Activated CD4-positive, alpha-beta T cell treated with anti-CD3 and anti-CD28 coated beads, Interleukin-2, Interleukin-6, amounts not matched to agents 100 ng/mL and 50 ng/mL, durations not matched to agents 16 hours and 8 hours (primary cell): Measurements from ENCODE around the gene AFF3.

Experiments
- DNase-seq: peaks from one replicate; pipeline ENCODE4 v3.0.0-alpha.2; 2020

The AFF3 gene

GRCh38 chr2:99918389-99918788 lies 224.0 kb downstream of the AFF3 start:
- no peak for DNase-seq

GRCh38 chr2:99915108-99915675 lies 227.2 kb downstream of the AFF3 start:
- no peak for DNase-seq

GRCh38 chr2:99911736-99912135 lies 230.7 kb downstream of the AFF3 start:
- no peak for DNase-seq

- DNase-seq = no peak
These were observed 231.5 kb downstream of the AFF3 start for GRCh38 chr2:99910902-99911301.

GRCh38 chr2:99905636-99906035 lies 236.8 kb downstream of the AFF3 start:
- DNase-seq = no peak

GRCh38 chr2:99905025-99905424 lies 237.4 kb downstream of the AFF3 start:
- DNase-seq = no peak

GRCh38 chr2:99903981-99904380 lies 238.4 kb downstream of the AFF3 start:
- no peak for DNase-seq

GRCh38 chr2:99900556-99900955 lies 241.8 kb downstream of the AFF3 start:
- DNase-seq = no peak

GRCh38 chr2:99899882-99900281 lies 242.5 kb downstream of the AFF3 start:
- no peak for DNase-seq

- no peak for DNase-seq
These were observed 243.1 kb downstream of the AFF3 start for GRCh38 chr2:99899058-99899855.

GRCh38 chr2:99898336-99899048 lies 243.9 kb downstream of the AFF3 start:
- no peak for DNase-seq

GRCh38 chr2:99891428-99891780 lies 251.0 kb downstream of the AFF3 start:
- no peak for DNase-seq

- no peak for DNase-seq
These were observed 251.6 kb downstream of the AFF3 start for GRCh38 chr2:99890568-99891427.

- DNase-seq = no peak
These were observed 253.8 kb downstream of the AFF3 start for GRCh38 chr2:99888617-99889016.

- no peak for DNase-seq
These were observed 256.0 kb downstream of the AFF3 start for GRCh38 chr2:99886418-99886817.

GRCh38 chr2:99883358-99883757 lies 259.0 kb downstream of the AFF3 start:
- no peak for DNase-seq

GRCh38 chr2:99881901-99882591 lies 260.3 kb downstream of the AFF3 start:
- no peak for DNase-seq

GRCh38 chr2:99880964-99881294 lies 261.5 kb downstream of the AFF3 start:
- no peak for DNase-seq

GRCh38 chr2:99880148-99880963 lies 262.0 kb downstream of the AFF3 start:
- no peak for DNase-seq

- DNase-seq = no peak
These were observed 262.9 kb downstream of the AFF3 start for GRCh38 chr2:99879481-99879880.

GRCh38 chr2:99878581-99879350 lies 263.6 kb downstream of the AFF3 start:
- DNase-seq = no peak
